PC-9 (cell line): ENCODE measurements around the gene SUSD2. TPM values are rescaled to one million over a fixed set of nuclear protein-coding genes. Genes with fewer than 3 reads are reported as not detected.
"Not testable (repeated sequence)": the region's sequence is repeated elsewhere in the genome, so short reads cannot be mapped to it uniquely, and the experiment has no call there.

Experiments used
- BruUV-seq: library from RNA; stranded (reverse); fragments of 400-500 nt; replicated peaks from 2 replicates; lab custom pipeline; 2021; lab: Mats Ljungman, UMichigan
- CTCF ChIA-PET: fragments of 300-600 bp; sonication (Branson Sonifier 250); formaldehyde crosslinking; loops from one replicate; lab custom pipeline; 2022; ENCODE audit warnings: antibody characterized with exemption; lab: Charles Lee
- POLR2A ChIA-PET: fragments of 300-600 bp; sonication (Branson Sonifier 250); formaldehyde crosslinking; loops from one replicate; lab custom pipeline; 2022; ENCODE audit warnings: antibody characterized with exemption; ENCODE audit not compliant: unreplicated experiment; lab: Charles Lee
- DNase-seq, 2 experiments: peaks; one replicate each; pipeline versions ENCODE4 v3.0.0 to v3.0.0-alpha.2; 2015 to 2022; ENCODE audit warnings: mixed read lengths in 1 of 2
- H2AFZ ChIP-seq: fragments of 200-600 bp; sonication (generic); 2 replicates; pipeline ENCODE4 v1.8.1; 2017; ENCODE audit warnings: antibody characterized with exemption
- H3F3A ChIP-seq: fragments of 200-600 bp; sonication (generic); 2 replicates; pipeline ENCODE4 v1.8.1; 2017; ENCODE audit warnings: antibody characterized with exemption, mild to moderate bottlenecking, low read depth; ENCODE audit not compliant: insufficient read depth
- H3K27ac ChIP-seq: fragments of 200-600 bp; sonication (generic); 2 replicates; pipeline ENCODE4 v1.6.1; 2016; ENCODE audit warnings: mixed run types
- H3K27me3 ChIP-seq: fragments of 200-600 bp; sonication (generic); 2 replicates; pipeline ENCODE4 v1.6.1; 2016; ENCODE audit warnings: low read depth, mixed run types; ENCODE audit not compliant: insufficient read depth
- H3K36me3 ChIP-seq: fragments of 200-600 bp; sonication (generic); 2 replicates; pipeline ENCODE4 v1.6.1; 2016; ENCODE audit warnings: low read depth, mixed run types
- H3K4me1 ChIP-seq: fragments of 200-600 bp; sonication (generic); replicated peaks from 2 replicates; pipeline ENCODE4 v1.6.1; 2016; ENCODE audit warnings: mixed run types; ENCODE audit not compliant: insufficient read depth
- H3K4me2 ChIP-seq: fragments of 200-600 bp; sonication (generic); 2 replicates; pipeline ENCODE4 v1.6.1; 2017; ENCODE audit warnings: mixed run types
- H3K4me3 ChIP-seq: fragments of 200-600 bp; sonication (generic); 2 replicates; pipeline ENCODE4 v1.6.1; 2016; ENCODE audit warnings: mixed run types
- H3K79me2 ChIP-seq: fragments of 200-600 bp; sonication (generic); 2 replicates; pipeline ENCODE4 v1.6.1; 2017; ENCODE audit warnings: low read depth, mixed run types
- H3K9me2 ChIP-seq: fragments of 200-600 bp; sonication (generic); 2 replicates; pipeline ENCODE4 v1.8.1; 2017; ENCODE audit warnings: mild to moderate bottlenecking; ENCODE audit not compliant: insufficient read depth
- H3K9me3 ChIP-seq: fragments of 200-600 bp; sonication (generic); 2 replicates; pipeline ENCODE4 v1.8.1; 2016; ENCODE audit warnings: low read depth; ENCODE audit not compliant: insufficient read depth
- H4K20me1 ChIP-seq: fragments of 200-600 bp; sonication (generic); 2 replicates; pipeline ENCODE4 v1.8.1; 2017; ENCODE audit not compliant: insufficient read depth
- CTCF ChIP-seq: fragments of 200-600 bp; sonication (generic); conservative IDR thresholded peaks from 2 replicates; pipeline ENCODE4 v1.6.1; 2017; ENCODE audit warnings: mixed run types, antibody characterized with exemption, mild to moderate bottlenecking, moderate library complexity
- EZH2 ChIP-seq: fragments of 200-600 bp; sonication (generic); IDR thresholded peaks from 2 replicates; pipeline ENCODE4 v1.8.0; 2017; ENCODE audit warnings: antibody characterized with exemption, low read depth
- intact Hi-C: fragments of 100-400 bp; cut with micrococcal nuclease; formaldehyde crosslinking; loops from one replicate; pipeline ENCODE4 v1.10.0; 2022; ENCODE audit not compliant: unreplicated experiment
- total RNA-seq: library from RNA; stranded (reverse); gene quantifications from 2 replicates; pipeline ENCODE4 v1.2.3, GENCODE V29; 2021

The SUSD2 gene
- total RNA-seq, 1 experiment from 2014 or later, result 5.5 TPM

DNA sequence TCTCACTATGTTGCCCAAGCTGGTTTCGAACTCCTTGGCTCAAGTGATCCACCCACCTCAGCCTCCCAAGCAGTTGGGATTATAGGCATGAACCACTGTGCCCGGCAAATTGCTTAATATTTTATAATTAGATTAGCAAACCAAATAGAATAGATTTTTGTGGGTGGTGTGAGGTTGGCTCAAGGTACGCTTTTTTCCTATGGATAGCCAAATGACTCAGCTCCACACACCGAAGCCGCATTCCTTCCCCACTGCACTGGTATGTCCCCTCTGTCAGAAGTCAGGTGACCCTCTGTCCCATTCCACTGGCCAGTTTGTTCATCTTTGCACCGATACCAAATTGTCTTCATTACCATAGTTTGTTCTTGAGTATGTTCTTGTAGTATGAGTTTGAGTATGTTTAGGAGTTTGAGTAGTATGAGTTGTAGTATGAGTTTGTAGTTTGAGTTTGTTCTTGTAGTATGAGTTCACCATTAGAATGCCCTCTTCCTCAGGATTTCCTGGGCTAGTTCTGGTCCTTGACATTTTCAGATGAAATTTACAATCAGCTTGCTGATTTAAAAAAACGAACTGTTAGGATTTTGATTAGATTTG is 19.4 kb downstream of the SUSD2 start:
- H3K79me2 ChIP-seq, result no peaks in the 10 kb centered on the region
- ChIA-PET CTCF (interaction anchor here (1.2 kb wide), 1 partner anchor 44 kb away, joined by 4 read pairs; no protein-coding TSS in a partner anchor), POLR2A (interaction anchor here (0.6 kb wide), 1 partner anchor 215 kb away, joined by 3 read pairs; no protein-coding TSS in a partner anchor)
- no TSS peak for BruUV-seq
- H3K36me3 ChIP-seq, result no peaks in the 10 kb centered on the region
- intact Hi-C loops, result loop anchor here (10.0 kb wide), 1 partner anchor 104 kb away; no protein-coding TSS in a partner anchor
- H3K27me3 ChIP-seq, result no peaks in the 10 kb centered on the region
- peaks cover 70% of the 10 kb centered on the region for H3K4me1 ChIP-seq
- peak; percentile 61 to 95 for DNase-seq
- TF ChIP-seq EZH2 (no peak), CTCF (no peak)
- no peak overlapping the region for H3K4me3 ChIP-seq
- peak overlapping the region; percentile 97 for H3K27ac ChIP-seq
- H3K9me2 ChIP-seq, result no peaks in the 10 kb centered on the region
- peak overlapping the region; percentile 53 for H3K4me2 ChIP-seq
- 0 out of 2 replicates have a peak, but pooled peaks cover 3% of the 10 kb centered on the region for H3K9me3 ChIP-seq
- H4K20me1 ChIP-seq, result no peaks in the 10 kb centered on the region
- H3F3A ChIP-seq, result peaks cover 68% of the 10 kb centered on the region
- H2AFZ ChIP-seq, result no peak overlapping the region

DNA sequence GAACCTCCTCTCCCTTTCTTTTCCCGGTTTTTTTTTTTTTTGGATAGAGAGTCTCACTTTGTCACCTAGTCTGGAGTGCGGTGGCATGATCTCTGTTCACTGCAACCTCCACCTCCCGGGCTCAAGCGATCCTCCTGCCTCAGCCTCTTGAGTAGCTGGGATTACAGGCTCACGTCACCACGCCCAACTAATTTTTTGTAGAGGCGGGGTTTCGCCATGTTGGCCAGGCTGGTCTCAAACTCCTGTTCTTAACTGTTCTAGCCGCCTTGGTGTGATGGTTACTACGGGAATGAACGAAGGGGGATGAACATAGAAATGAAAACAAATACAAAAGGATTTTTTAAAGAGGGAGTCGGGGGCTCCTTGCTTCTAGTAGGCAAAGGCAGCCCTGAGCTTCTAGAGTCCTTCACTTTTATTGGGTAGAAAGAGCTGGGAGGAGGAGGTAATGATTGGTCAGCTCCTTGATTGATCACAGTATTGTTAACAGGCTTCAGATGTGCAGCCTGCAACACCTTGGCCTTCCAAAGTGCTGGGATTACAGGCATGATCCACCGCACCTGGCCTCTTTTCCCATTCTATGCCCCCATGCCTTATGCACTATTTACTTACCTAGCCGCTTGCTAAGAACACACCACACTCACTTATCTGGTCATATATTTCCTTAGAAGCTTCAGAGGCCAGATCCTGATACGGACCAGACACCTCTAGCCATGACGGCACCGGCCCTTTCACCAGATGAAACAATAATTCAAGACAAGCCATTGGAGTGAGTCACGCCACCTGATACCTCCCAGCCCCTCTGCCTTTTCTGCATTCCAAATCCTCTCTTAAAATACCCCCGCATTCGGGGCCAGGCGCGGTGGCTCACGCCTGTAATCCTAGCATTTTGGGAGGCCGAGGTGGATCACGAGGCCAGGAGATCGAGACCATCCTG is 20.7 kb downstream of the SUSD2 start:
- Histone ChIP-seq H2AFZ (no peak overlapping the region), H3K4me3 (no peak overlapping the region)
- CTCF ChIA-PET, result interaction anchor here (0.7 to 1.2 kb wide), 3 partner anchors 13 to 45 kb away, joined by 4 to 8 read pairs (median 4); no protein-coding TSS in a partner anchor

DNA sequence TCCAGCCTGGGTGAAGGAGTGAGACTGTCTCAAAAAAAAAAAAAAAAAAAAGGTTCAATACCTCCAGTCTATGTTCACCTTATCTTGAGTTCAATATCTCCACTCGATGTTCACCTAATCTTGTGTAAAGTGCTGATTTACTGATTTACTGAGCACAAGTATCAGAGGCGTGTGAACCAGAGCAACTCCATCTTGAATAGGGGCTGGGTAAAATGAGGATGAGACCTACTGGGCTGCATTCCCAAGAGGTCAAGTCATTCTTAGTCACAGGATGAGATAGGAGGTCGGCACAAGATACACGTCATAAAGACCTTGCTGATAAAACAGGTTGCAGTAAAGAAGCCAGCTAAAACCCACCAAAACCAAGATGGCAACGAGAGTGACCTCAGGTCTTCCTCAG is 22.6 kb downstream of the SUSD2 start:
- H3F3A ChIP-seq, result peaks cover 77% of the 10 kb centered on the region
- H3K9me3 ChIP-seq, POLR2A ChIA-PET, H2AFZ ChIP-seq, H3K9me2 ChIP-seq, CTCF ChIA-PET, H4K20me1 ChIP-seq, H3K27me3 ChIP-seq, BruUV-seq, DNase-seq, H3K79me2 ChIP-seq, H3K36me3 ChIP-seq, H3K4me2 ChIP-seq, H3K4me3 ChIP-seq: not testable (repeated sequence)
- peaks cover 83% of the 10 kb centered on the region for H3K4me1 ChIP-seq
- peak overlapping the region; percentile 97 for H3K27ac ChIP-seq
- intact Hi-C loops, result loop anchor here (10.0 kb wide), 1 partner anchor 101 kb away; no protein-coding TSS in a partner anchor

More for the DNA sequence above, 20.7 kb downstream of the SUSD2 start:
- H3K27ac ChIP-seq, result peak overlapping the region; percentile 97
- peak overlapping the region; percentile 53 for H3K4me2 ChIP-seq
- no peaks in the 10 kb centered on the region for H3K36me3 ChIP-seq
- intact Hi-C loops, result loop anchor here (10.0 kb wide), 1 partner anchor 103 kb away; no protein-coding TSS in a partner anchor
- 0 out of 2 replicates have a peak, but pooled peaks cover 3% of the 10 kb centered on the region for H3K9me3 ChIP-seq
- POLR2A ChIA-PET, result interaction anchor here (0.5 kb wide), 1 partner anchor 332 kb away, joined by 3 read pairs; no protein-coding TSS in a partner anchor
- H3K27me3 ChIP-seq, result no peaks in the 10 kb centered on the region
- DNase-seq, result peak; percentile 68 to 89
- no peaks in the 10 kb centered on the region for H3K79me2 ChIP-seq
- no peaks in the 10 kb centered on the region for H4K20me1 ChIP-seq
- TF ChIP-seq CTCF (no peak), EZH2 (no peak)
- BruUV-seq, result TSS peak; percentile 44
- H3K4me1 ChIP-seq, result peaks cover 73% of the 10 kb centered on the region
- H3F3A ChIP-seq, result peaks cover 69% of the 10 kb centered on the region
- no peaks in the 10 kb centered on the region for H3K9me2 ChIP-seq
